AG10803 (cell line): Measurements from ENCODE around the gene PMP22.

Experiments
- DNase-seq: peaks from one replicate; pipeline ENCODE4 v3.0.0; 2010; ENCODE audit warnings: low read depth
- H3K4me3 ChIP-seq: 2 replicates; pipeline ENCODE4 v1.5.1; 2011; ENCODE audit warnings: mild to moderate bottlenecking, low read length, control low read depth
- TF ChIP-seq, protein P1 (sequence below): conservative IDR thresholded peaks from 2 replicates; pipeline ENCODE4 v1.5.1; 2011; ENCODE audit warnings: mild to moderate bottlenecking, low read length, control low read depth, inconsistent platforms

The PMP22 gene

DNA sequence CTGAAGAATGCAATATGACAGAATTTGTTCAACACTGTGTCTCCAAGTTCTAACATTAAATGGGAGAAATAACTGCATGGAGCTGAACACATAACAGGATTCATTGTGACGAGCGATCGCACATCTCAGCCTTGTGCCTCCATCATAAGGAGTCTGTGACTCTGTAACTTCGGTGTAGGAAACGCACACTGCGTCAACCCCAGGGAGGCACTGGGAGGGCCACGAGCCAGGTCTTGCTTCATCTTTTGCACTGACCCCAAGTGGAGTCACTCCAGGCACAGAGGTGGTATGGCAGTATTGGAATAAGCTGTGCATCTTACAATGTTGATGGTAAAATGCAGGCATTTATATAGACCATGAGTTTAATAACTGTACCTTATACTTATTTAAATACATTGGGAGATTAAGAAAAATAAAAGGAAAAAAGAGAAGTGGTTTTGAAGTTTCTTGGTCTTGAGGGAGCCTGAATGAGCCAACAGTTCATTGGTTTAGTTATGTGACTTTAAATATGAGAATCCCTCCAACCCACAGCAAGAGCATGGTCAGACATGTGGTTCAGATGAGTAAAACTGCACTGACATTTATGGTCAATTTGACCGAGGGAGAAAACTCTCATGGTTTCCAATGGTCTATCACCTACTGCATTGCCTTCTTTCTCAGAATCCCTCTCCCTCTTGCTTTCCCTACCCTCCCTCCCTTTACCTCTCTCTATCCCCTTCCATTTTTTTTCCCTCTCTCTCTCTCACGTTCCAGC is 5.7 kb upstream of the PMP22 start:
- DNase-seq = no peak
- TF ChIP-seq, protein P1, sequence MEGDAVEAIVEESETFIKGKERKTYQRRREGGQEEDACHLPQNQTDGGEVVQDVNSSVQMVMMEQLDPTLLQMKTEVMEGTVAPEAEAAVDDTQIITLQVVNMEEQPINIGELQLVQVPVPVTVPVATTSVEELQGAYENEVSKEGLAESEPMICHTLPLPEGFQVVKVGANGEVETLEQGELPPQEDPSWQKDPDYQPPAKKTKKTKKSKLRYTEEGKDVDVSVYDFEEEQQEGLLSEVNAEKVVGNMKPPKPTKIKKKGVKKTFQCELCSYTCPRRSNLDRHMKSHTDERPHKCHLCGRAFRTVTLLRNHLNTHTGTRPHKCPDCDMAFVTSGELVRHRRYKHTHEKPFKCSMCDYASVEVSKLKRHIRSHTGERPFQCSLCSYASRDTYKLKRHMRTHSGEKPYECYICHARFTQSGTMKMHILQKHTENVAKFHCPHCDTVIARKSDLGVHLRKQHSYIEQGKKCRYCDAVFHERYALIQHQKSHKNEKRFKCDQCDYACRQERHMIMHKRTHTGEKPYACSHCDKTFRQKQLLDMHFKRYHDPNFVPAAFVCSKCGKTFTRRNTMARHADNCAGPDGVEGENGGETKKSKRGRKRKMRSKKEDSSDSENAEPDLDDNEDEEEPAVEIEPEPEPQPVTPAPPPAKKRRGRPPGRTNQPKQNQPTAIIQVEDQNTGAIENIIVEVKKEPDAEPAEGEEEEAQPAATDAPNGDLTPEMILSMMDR = no peak
- no peak overlapping the region for H3K4me3 ChIP-seq

DNA sequence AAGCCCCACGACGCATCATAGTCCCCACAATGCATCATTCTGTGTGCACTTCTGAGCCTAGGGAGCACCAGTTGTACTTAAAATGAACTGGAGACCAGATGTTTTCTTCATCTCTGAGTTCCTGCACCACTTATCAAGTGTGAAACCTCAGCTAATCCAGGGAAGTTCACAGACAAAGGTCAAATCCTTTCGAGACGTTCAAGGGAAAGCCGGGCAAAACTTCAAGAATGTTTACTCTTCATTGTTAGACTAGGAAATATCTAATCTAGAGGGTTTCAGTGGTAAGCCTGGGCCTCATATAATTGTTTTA is 4.6 kb upstream of the PMP22 start:
- TF ChIP-seq, protein P1 = no peak
- no peak for DNase-seq
- no peak overlapping the region for H3K4me3 ChIP-seq

DNA sequence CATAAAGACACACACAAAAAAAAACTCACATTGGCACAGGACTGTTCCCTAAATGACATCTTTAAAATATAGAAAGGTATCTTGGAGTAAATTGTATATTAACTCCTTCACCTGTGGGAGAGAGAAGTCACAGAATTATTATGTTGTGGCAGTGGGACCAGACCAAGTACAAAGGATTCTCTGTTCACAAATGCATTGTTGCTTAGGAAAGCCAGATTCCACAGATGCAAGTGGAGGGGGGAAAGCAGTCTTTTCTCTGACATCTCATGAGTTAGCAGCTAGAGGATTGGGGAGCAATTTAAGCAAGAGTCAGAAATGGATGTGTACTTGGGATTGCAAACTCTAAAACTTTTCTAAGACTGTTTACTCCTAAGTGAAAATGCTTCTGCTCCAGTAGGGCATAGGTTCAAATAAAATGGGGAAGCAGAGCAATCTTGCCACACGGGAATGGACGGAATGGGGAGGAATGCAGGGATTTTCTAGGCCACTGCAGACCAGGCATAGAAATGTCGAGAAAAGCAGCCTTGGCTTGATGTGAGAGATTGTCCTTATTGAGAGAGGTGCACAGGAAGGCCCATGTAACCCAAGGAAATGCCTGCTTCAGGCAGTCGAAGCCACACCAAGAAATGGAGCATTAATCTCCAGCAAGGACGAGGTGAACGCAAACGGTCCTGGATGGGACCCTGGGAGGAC is 4.1 kb upstream of the PMP22 start:
- no peak for DNase-seq
- TF ChIP-seq, protein P1 = no peak
- H3K4me3 ChIP-seq = no peak overlapping the region

DNA sequence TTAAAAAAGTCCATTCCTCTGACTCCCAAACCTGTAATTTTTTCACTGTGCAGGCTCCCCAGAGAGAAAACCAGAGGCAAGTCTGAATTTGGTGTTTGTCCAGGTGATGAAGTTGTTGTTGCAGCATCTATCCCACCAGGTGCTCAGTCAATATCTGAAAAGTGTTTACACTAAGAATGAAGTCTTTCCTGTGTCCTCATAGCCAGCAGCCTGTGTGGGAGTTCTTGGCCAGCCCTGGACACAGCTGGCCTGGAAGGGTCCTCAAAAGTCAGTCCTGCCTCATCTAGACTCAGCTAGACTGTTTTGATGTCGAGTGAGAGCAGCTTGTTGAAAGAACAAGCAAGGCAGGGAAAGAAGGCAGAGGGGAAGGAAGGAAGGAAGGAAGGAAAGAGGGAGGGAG is 3.3 kb upstream of the PMP22 start:
- H3K4me3 ChIP-seq = no peak overlapping the region
- no peak for DNase-seq
- TF ChIP-seq, protein P1 = no peak

DNA sequence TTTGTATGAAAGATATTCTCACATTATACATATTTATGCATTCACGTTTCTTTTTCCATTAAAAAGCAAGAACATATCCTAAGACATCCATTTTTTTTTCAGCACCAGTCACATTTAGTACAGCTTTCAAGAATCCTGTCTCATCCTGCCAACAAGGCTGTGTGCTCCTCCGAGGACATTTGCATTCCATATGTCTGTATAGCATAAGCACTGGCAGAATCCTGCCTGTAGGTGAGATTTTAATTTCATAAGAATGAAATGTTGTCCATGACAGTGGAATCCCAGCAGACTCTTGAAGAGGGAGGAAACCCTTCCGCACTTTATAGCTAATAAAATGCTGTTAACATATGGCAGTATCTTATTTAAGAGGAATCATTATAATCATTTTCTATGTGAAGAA is 2.9 kb upstream of the PMP22 start:
- TF ChIP-seq, protein P1 = no peak
- H3K4me3 ChIP-seq = no peak overlapping the region
- DNase-seq = no peak

DNA sequence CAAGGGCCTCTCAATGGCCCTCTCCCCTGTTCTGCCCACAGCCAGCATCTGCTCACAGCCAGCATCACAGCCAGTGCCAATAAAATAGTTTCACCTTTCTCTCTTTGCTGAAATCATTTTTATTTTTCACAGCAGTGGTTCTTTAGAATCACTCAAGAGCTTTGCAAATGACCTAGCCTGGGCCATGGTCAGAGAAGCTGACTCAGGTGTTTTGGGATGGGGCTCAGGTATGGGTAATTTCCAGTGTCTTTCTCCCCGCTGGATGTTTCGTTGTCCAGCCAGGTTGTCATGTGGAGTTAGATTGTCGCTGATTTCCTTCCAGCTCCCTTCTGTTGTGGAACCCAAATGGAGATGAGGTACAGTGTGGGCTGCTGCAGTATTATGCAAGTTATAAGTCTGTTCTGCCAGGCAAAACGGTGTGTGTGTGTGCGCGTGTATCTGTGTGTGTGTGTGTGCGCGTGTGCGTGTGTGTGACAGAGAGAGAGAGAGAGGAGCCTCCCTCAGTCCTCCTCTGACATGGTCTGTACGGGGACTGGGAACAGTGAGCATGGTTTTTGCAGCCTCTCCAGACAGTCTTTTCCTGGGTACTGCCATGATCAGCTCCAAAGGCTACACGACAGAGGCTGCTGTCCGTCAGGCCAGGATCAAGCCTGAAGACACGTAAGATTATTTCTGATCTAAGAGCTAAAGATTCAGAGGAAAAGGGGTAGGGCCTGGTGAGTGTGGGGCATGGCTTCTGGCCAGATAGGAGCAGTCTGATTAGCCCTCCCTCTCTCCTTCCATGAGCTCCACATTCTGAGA is 1.4 kb upstream of the PMP22 start:
- no peak for DNase-seq
- TF ChIP-seq, protein P1 = no peak
- no peak overlapping the region for H3K4me3 ChIP-seq
